ENCODE data around the gene RFFL.

The RFFL gene

GRCh38 chr17:35057332-35057915 lies 6.1 kb downstream of the RFFL start:
- H3K9me3 ChIP-seq (ENCODE audit: low read length): no peaks in the 10 kb centered on the region
- H3K27ac ChIP-seq (ENCODE audit: low read depth, low read length): no peak overlapping the region
- H3K9ac ChIP-seq (ENCODE audit: low read length): no peak overlapping the region
- H3K36me3 ChIP-seq (ENCODE audit: insufficient read depth, low read length): no peaks in the 10 kb centered on the region
- peaks cover 6% of the 10 kb centered on the region for H3K4me1 ChIP-seq (ENCODE audit: insufficient read depth, low read length)
- no peak overlapping the region for H3K4me3 ChIP-seq (ENCODE audit: low read depth in 1 of 2, low read length in 2 of 2)
- H3K27me3 ChIP-seq (ENCODE audit: control insufficient read depth in 1 of 2, insufficient read depth in 2 of 2, low read length in 2 of 2): no peaks in the 10 kb centered on the region

GRCh38 chr17:35056013-35056412 lies 7.5 kb downstream of the RFFL start:
- no peaks in the 10 kb centered on the region for H3K27me3 ChIP-seq (ENCODE audit: control insufficient read depth in 1 of 2, insufficient read depth in 2 of 2, low read length in 2 of 2)
- H3K4me1 ChIP-seq (ENCODE audit: insufficient read depth, low read length): peaks cover 17% of the 10 kb centered on the region
- no peaks in the 10 kb centered on the region for H3K36me3 ChIP-seq (ENCODE audit: insufficient read depth, low read length)
- H3K27ac ChIP-seq (ENCODE audit: low read depth, low read length): no peak overlapping the region
- no peak overlapping the region for H3K9ac ChIP-seq (ENCODE audit: low read length)
- H3K4me3 ChIP-seq (ENCODE audit: low read depth in 1 of 2, low read length in 2 of 2): no peak overlapping the region
- no peaks in the 10 kb centered on the region for H3K9me3 ChIP-seq (ENCODE audit: low read length)

- H3K36me3 ChIP-seq (ENCODE audit: insufficient read depth, low read length): no peaks in the 10 kb centered on the region
Measured at GRCh38 chr17:35053204-35053603, 10.3 kb downstream of the RFFL start.

GRCh38 chr17:35052780-35053179 lies 10.7 kb downstream of the RFFL start:
- no peaks in the 10 kb centered on the region for H3K27me3 ChIP-seq (ENCODE audit: control insufficient read depth in 1 of 2, insufficient read depth in 2 of 2, low read length in 2 of 2)
- no peak overlapping the region for H3K9ac ChIP-seq (ENCODE audit: low read length)
- peaks cover 18% of the 10 kb centered on the region for H3K4me1 ChIP-seq (ENCODE audit: insufficient read depth, low read length)
- no peak overlapping the region for H3K4me3 ChIP-seq (ENCODE audit: low read depth in 1 of 2, low read length in 2 of 2)
- no peak overlapping the region for H3K27ac ChIP-seq (ENCODE audit: low read depth, low read length)
- no peaks in the 10 kb centered on the region for H3K36me3 ChIP-seq (ENCODE audit: insufficient read depth, low read length)
- H3K9me3 ChIP-seq (ENCODE audit: low read length): no peaks in the 10 kb centered on the region

More at GRCh38 chr17:35053204-35053603, 10.3 kb downstream of the RFFL start:
- H3K9me3 ChIP-seq (ENCODE audit: low read length): no peaks in the 10 kb centered on the region
- peaks cover 18% of the 10 kb centered on the region for H3K4me1 ChIP-seq (ENCODE audit: insufficient read depth, low read length)
- H3K9ac ChIP-seq (ENCODE audit: low read length): no peak overlapping the region
- H3K27me3 ChIP-seq (ENCODE audit: control insufficient read depth in 1 of 2, insufficient read depth in 2 of 2, low read length in 2 of 2): no peaks in the 10 kb centered on the region
- H3K4me3 ChIP-seq (ENCODE audit: low read depth in 1 of 2, low read length in 2 of 2): no peak overlapping the region
- no peak overlapping the region for H3K27ac ChIP-seq (ENCODE audit: low read depth, low read length)

GRCh38 chr17:35052241-35052610 lies 11.3 kb downstream of the RFFL start:
- Histone ChIP-seq H3K4me1 (ENCODE audit: insufficient read depth, low read length) (peaks cover 18% of the 10 kb centered on the region), H3K4me3 (ENCODE audit: low read depth in 1 of 2, low read length in 2 of 2) (no peak overlapping the region), H3K36me3 (ENCODE audit: insufficient read depth, low read length) (no peaks in the 10 kb centered on the region), H3K27me3 (ENCODE audit: control insufficient read depth in 1 of 2, insufficient read depth in 2 of 2, low read length in 2 of 2) (no peaks in the 10 kb centered on the region), H3K27ac (ENCODE audit: low read depth, low read length) (no peak overlapping the region), H3K9ac (ENCODE audit: low read length) (no peak overlapping the region), H3K9me3 (ENCODE audit: low read length) (no peaks in the 10 kb centered on the region)

GRCh38 chr17:35051579-35052240 lies 11.8 kb downstream of the RFFL start:
- Histone ChIP-seq H3K27ac (ENCODE audit: low read depth, low read length) (no peak overlapping the region), H3K27me3 (ENCODE audit: control insufficient read depth in 1 of 2, insufficient read depth in 2 of 2, low read length in 2 of 2) (no peaks in the 10 kb centered on the region), H3K9ac (ENCODE audit: low read length) (no peak overlapping the region), H3K4me1 (ENCODE audit: insufficient read depth, low read length) (peaks cover 18% of the 10 kb centered on the region), H3K9me3 (ENCODE audit: low read length) (no peaks in the 10 kb centered on the region), H3K36me3 (ENCODE audit: insufficient read depth, low read length) (no peaks in the 10 kb centered on the region), H3K4me3 (ENCODE audit: low read depth in 1 of 2, low read length in 2 of 2) (no peak overlapping the region)

- H3K9me3 ChIP-seq (ENCODE audit: low read length): no peaks in the 10 kb centered on the region
- H3K4me3 ChIP-seq (ENCODE audit: low read depth in 1 of 2, low read length in 2 of 2): no peak overlapping the region
- H3K27me3 ChIP-seq (ENCODE audit: control insufficient read depth in 1 of 2, insufficient read depth in 2 of 2, low read length in 2 of 2): no peaks in the 10 kb centered on the region
- no peak overlapping the region for H3K9ac ChIP-seq (ENCODE audit: low read length)
- no peak overlapping the region for H3K27ac ChIP-seq (ENCODE audit: low read depth, low read length)
- peaks cover 18% of the 10 kb centered on the region for H3K4me1 ChIP-seq (ENCODE audit: insufficient read depth, low read length)
- H3K36me3 ChIP-seq (ENCODE audit: insufficient read depth, low read length): no peaks in the 10 kb centered on the region
Measured at GRCh38 chr17:35051183-35051578, 12.3 kb downstream of the RFFL start.

GRCh38 chr17:35050170-35050569 lies 13.3 kb downstream of the RFFL start:
- Histone ChIP-seq H3K36me3 (ENCODE audit: insufficient read depth, low read length) (no peaks in the 10 kb centered on the region), H3K4me3 (ENCODE audit: low read depth in 1 of 2, low read length in 2 of 2) (no peak overlapping the region), H3K9ac (ENCODE audit: low read length) (no peak overlapping the region), H3K4me1 (ENCODE audit: insufficient read depth, low read length) (peaks cover 18% of the 10 kb centered on the region), H3K27ac (ENCODE audit: low read depth, low read length) (no peak overlapping the region), H3K9me3 (ENCODE audit: low read length) (no peaks in the 10 kb centered on the region), H3K27me3 (ENCODE audit: control insufficient read depth in 1 of 2, insufficient read depth in 2 of 2, low read length in 2 of 2) (no peaks in the 10 kb centered on the region)

- Histone ChIP-seq H3K9ac (ENCODE audit: low read length) (no peak overlapping the region), H3K4me1 (ENCODE audit: insufficient read depth, low read length) (peaks cover 18% of the 10 kb centered on the region), H3K36me3 (ENCODE audit: insufficient read depth, low read length) (no peaks in the 10 kb centered on the region), H3K27me3 (ENCODE audit: control insufficient read depth in 1 of 2, insufficient read depth in 2 of 2, low read length in 2 of 2) (no peaks in the 10 kb centered on the region), H3K27ac (ENCODE audit: low read depth, low read length) (no peak overlapping the region), H3K9me3 (ENCODE audit: low read length) (no peaks in the 10 kb centered on the region), H3K4me3 (ENCODE audit: low read depth in 1 of 2, low read length in 2 of 2) (no peak overlapping the region)
Measured at GRCh38 chr17:35048685-35049379, 14.7 kb downstream of the RFFL start.

GRCh38 chr17:35046740-35047283 lies 16.7 kb downstream of the RFFL start:
- H3K27ac ChIP-seq (ENCODE audit: low read depth, low read length): no peak overlapping the region

GRCh38 chr17:35046245-35046644 lies 17.3 kb downstream of the RFFL start:
- peaks cover 1% of the 10 kb centered on the region for H3K36me3 ChIP-seq (ENCODE audit: insufficient read depth, low read length)
- peaks cover 8% of the 10 kb centered on the region for H3K4me1 ChIP-seq (ENCODE audit: insufficient read depth, low read length)
- no peak overlapping the region for H3K27ac ChIP-seq (ENCODE audit: low read depth, low read length)
- H3K9ac ChIP-seq (ENCODE audit: low read length): no peak overlapping the region
- no peaks in the 10 kb centered on the region for H3K27me3 ChIP-seq (ENCODE audit: control insufficient read depth in 1 of 2, insufficient read depth in 2 of 2, low read length in 2 of 2)
- no peaks in the 10 kb centered on the region for H3K9me3 ChIP-seq (ENCODE audit: low read length)
- H3K4me3 ChIP-seq (ENCODE audit: low read depth in 1 of 2, low read length in 2 of 2): no peak overlapping the region

More at GRCh38 chr17:35046740-35047283, 16.7 kb downstream of the RFFL start:
- Histone ChIP-seq H3K27me3 (ENCODE audit: control insufficient read depth in 1 of 2, insufficient read depth in 2 of 2, low read length in 2 of 2) (no peaks in the 10 kb centered on the region), H3K4me3 (ENCODE audit: low read depth in 1 of 2, low read length in 2 of 2) (no peak overlapping the region), H3K36me3 (ENCODE audit: insufficient read depth, low read length) (no peaks in the 10 kb centered on the region), H3K4me1 (ENCODE audit: insufficient read depth, low read length) (peaks cover 12% of the 10 kb centered on the region), H3K9me3 (ENCODE audit: low read length) (no peaks in the 10 kb centered on the region), H3K9ac (ENCODE audit: low read length) (no peak overlapping the region)

All from muscle layer of colon (tissue), 2 donors.